Measurements from ENCODE around the gene TPCN2. TPM values are rescaled to one million over a fixed set of nuclear protein-coding genes. Genes with fewer than 3 reads are reported as not detected.

TPCN2 gene
- total and polyA plus RNA-seq, 2 donors, result 14.0 to 14.4 TPM

DNA sequence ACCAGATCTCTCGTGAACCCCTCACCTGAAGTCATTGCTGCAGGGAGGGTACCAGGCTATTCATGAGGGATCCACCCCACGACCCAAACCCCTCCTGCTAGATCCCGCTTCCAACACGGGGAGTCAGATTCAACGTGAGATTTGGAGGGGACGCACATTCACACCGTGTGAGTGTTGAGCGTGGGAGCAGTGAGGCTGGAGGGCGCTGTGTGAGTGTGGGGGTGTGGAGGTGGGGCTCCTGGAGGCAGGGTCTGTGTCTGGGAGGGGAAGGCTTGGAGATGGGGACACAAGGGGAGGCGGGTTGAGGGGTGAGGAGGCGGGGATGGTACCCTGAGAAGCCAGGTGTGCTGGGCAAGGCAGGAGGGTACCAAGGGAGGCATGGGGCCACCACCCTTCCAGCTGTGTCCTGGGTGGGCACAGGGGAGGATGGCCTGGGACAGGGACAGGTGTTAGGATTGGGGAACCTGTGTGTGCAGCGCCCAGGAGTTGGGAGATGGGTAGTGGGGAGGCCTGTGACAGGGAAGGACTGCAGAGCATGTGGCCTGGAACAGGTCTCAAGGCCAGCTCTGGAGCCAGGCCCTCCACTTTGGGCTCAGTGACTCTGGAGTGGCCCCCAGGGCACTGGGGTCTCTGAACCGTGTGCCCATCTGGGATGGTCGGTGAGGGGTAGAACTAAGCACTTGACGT lies 13.6 kb downstream of the TPCN2 start:
- H3K36me3 ChIP-seq (ENCODE audit: insufficient read depth), result no peaks in the 10 kb centered on the region
- WGBS, result 92% methylated on average over 15 of the region's 15 CpGs
- no peaks in the 10 kb centered on the region for H3K4me1 ChIP-seq (ENCODE audit: insufficient read depth)
- DNase-seq (ENCODE audit: extremely low spot score), result no peak
- H3K4me3 ChIP-seq (ENCODE audit: low read depth, low read length), result no peak overlapping the region
- no peak overlapping the region for H3K27ac ChIP-seq (ENCODE audit: low read depth)

DNA sequence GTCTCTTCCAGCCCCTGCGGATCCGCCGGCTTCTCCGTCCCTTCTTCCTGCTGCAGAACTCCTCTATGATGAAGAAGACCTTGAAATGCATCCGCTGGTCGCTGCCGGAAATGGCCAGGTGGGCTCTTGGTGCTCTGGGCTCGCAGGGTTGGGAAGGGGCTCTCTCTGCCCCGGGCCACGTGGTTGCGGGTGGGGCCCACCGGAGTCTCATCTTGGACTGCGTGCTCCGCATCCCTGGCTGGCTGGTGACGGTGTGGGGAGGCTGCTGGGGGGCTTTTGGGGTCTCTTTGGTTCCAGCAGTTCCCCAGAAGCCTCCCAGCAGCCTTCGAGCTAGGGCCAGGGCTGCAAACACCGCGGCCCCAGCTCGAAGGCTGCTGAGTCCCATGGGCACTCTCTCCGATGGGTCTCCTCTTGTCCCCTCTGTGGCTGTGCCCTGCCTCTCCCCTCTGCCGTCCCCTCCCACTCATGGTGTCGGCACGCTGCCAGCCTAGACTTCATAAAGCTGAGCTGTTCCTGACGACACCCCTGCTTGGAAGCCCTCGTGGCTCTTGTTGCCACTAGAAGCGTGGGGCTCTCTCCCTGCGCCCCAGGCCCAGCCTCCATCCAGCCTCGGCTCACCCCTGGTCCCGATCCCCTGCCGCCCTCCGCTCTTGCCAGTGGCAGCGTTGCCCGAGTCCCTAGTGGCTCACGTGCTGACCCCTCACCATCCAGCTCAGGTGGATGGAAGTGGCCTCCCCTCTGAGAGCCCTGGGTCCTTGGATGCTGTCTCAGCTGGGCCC lies 14.3 kb downstream of the TPCN2 start:
- no peak overlapping the region for H3K4me3 ChIP-seq (ENCODE audit: low read depth, low read length)
- no peaks in the 10 kb centered on the region for H3K4me1 ChIP-seq (ENCODE audit: insufficient read depth)
- DNase-seq (ENCODE audit: extremely low spot score), result no peak
- H3K27ac ChIP-seq (ENCODE audit: low read depth), result no peak overlapping the region
- no peaks in the 10 kb centered on the region for H3K36me3 ChIP-seq (ENCODE audit: insufficient read depth)
- 92% methylated on average over 34 of the region's 34 CpGs for WGBS

- no peaks in the 10 kb centered on the region for H3K36me3 ChIP-seq (ENCODE audit: insufficient read depth)
- WGBS, result 88% methylated on average over 14 of the region's 14 CpGs
- no peaks in the 10 kb centered on the region for H3K4me1 ChIP-seq (ENCODE audit: insufficient read depth)
- no peak overlapping the region for H3K27ac ChIP-seq (ENCODE audit: low read depth)
- no peak overlapping the region for H3K4me3 ChIP-seq (ENCODE audit: low read depth, low read length)
- DNase-seq (ENCODE audit: extremely low spot score), result no peak
Observed at GRCh38 chr11:69063652-69064260, 15.0 kb downstream of the TPCN2 start.

DNA sequence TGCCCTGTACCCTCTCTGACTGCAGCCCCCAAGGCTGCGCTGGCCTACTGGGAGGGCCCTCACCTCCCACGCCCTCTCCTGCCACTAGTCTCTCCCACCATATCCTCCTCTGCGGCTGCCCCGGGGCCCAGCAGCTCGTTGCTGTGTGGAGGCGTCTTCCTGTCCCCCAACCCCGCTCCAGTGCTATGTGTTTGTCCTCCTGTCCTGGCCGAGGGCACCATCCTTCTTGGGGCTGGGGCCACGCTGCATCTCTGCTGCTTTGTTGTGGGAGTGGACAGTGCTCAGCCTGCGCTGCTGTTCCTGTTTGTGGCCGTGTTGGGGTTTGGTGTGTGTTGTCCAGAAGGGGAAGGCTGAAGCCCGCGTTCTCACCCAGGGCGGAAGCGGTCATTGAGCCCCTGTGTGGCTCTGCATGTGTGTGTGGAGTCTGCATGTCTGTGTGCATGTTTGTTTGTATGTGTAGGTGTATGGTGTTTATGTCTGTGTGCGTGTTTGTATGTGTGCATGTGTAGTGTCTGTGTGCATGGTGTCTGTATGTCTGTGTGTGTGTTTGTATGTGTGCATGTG lies 15.7 kb downstream of the TPCN2 start:
- H3K4me1 ChIP-seq (ENCODE audit: insufficient read depth), result no peaks in the 10 kb centered on the region
- no peak for DNase-seq (ENCODE audit: extremely low spot score)
- 82% methylated on average over 16 of the region's 16 CpGs for WGBS
- no peaks in the 10 kb centered on the region for H3K36me3 ChIP-seq (ENCODE audit: insufficient read depth)
- H3K27ac ChIP-seq (ENCODE audit: low read depth), result no peak overlapping the region
- H3K4me3 ChIP-seq (ENCODE audit: low read depth, low read length), result no peak overlapping the region

- no peak for DNase-seq (ENCODE audit: extremely low spot score)
- Histone ChIP-seq H3K4me3 (ENCODE audit: low read depth, low read length) (no peak overlapping the region), H3K27ac (ENCODE audit: low read depth) (no peak overlapping the region), H3K4me1 (ENCODE audit: insufficient read depth) (no peaks in the 10 kb centered on the region), H3K36me3 (ENCODE audit: insufficient read depth) (no peaks in the 10 kb centered on the region)
- WGBS, result 66% methylated on average over 19 of the region's 19 CpGs
Observed at GRCh38 chr11:69065147-69065710, 16.5 kb downstream of the TPCN2 start.

GRCh38 chr11:69066122-69067112 lies 17.7 kb downstream of the TPCN2 start:
- Histone ChIP-seq H3K36me3 (ENCODE audit: insufficient read depth) (peaks cover 1% of the 10 kb centered on the region), H3K4me1 (ENCODE audit: insufficient read depth) (no peaks in the 10 kb centered on the region), H3K4me3 (ENCODE audit: low read depth, low read length) (no peak overlapping the region), H3K27ac (ENCODE audit: low read depth) (no peak overlapping the region)
- 77% methylated on average over 30 of the region's 30 CpGs for WGBS
- no peak for DNase-seq (ENCODE audit: extremely low spot score)

- Histone ChIP-seq H3K27ac (ENCODE audit: low read depth) (no peak overlapping the region), H3K4me1 (ENCODE audit: insufficient read depth) (no peaks in the 10 kb centered on the region), H3K36me3 (ENCODE audit: insufficient read depth) (peaks cover 2% of the 10 kb centered on the region), H3K4me3 (ENCODE audit: low read depth, low read length) (no peak overlapping the region)
- WGBS, result 91% methylated on average over 13 of the region's 13 CpGs
- DNase-seq (ENCODE audit: extremely low spot score), result no peak
Observed at GRCh38 chr11:69067200-69067599, 18.5 kb downstream of the TPCN2 start.

- H3K27ac ChIP-seq (ENCODE audit: low read depth), result no peak overlapping the region
- DNase-seq (ENCODE audit: extremely low spot score), result no peak
- WGBS, result 90% methylated on average over 23 of the region's 23 CpGs
- no peaks in the 10 kb centered on the region for H3K4me1 ChIP-seq (ENCODE audit: insufficient read depth)
- no peak overlapping the region for H3K4me3 ChIP-seq (ENCODE audit: low read depth, low read length)
- H3K36me3 ChIP-seq (ENCODE audit: insufficient read depth), result peaks cover 2% of the 10 kb centered on the region
Observed at GRCh38 chr11:69071086-69071800, 22.5 kb downstream of the TPCN2 start.

DNA sequence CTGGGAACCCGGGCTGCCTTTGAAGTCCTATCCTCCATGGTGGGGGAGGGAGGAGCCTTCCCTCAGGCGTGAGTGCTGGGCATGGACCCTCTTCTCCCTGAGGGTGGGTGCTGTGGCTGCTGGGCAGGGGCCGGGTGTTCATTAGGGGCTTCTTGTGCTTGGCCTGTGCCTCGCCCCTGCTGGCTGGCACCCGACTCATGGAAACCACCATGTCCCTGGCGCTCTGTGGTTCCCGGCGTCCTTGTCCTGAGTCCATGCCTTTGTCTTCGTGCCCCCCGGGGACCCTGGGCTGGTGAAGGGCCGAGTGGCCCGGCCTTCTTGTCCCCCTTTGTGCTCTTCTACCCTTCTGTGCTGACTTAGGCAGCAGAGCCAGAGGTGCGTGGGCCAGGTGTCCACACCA lies 23.2 kb downstream of the TPCN2 start:
- DNase-seq (ENCODE audit: extremely low spot score), result no peak
- WGBS, result 92% methylated on average over 13 of the region's 13 CpGs
- no peaks in the 10 kb centered on the region for H3K4me1 ChIP-seq (ENCODE audit: insufficient read depth)
- no peak overlapping the region for H3K27ac ChIP-seq (ENCODE audit: low read depth)
- H3K4me3 ChIP-seq (ENCODE audit: low read depth, low read length), result no peak overlapping the region
- peaks cover 2% of the 10 kb centered on the region for H3K36me3 ChIP-seq (ENCODE audit: insufficient read depth)

DNA sequence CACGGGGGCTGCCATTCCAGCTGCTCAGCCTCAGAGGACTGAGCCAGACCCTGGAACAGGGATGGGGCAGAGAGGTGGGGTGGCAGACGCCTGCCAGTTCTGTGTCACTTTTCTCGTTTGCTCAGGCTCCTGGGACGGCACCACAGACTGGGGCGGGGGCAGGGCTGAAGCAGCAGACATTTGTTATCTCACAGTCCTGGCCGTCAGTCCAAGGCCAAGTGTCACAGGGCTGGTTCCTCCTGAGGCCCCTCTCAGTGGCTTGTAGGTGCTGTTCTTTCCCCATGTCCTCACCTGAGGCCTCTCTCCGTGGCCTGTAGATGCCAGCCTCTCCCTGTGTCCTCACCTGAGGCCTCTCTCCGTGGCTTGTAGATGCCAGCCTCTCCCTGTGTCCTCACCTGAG lies 24.7 kb downstream of the TPCN2 start:
- Histone ChIP-seq H3K36me3 (ENCODE audit: insufficient read depth) (peaks cover 2% of the 10 kb centered on the region), H3K27ac (ENCODE audit: low read depth) (no peak overlapping the region), H3K4me3 (ENCODE audit: low read depth, low read length) (no peak overlapping the region), H3K4me1 (ENCODE audit: insufficient read depth) (no peaks in the 10 kb centered on the region)
- WGBS, result 82% methylated on average over 8 of the region's 8 CpGs
- no peak for DNase-seq (ENCODE audit: extremely low spot score)

DNA sequence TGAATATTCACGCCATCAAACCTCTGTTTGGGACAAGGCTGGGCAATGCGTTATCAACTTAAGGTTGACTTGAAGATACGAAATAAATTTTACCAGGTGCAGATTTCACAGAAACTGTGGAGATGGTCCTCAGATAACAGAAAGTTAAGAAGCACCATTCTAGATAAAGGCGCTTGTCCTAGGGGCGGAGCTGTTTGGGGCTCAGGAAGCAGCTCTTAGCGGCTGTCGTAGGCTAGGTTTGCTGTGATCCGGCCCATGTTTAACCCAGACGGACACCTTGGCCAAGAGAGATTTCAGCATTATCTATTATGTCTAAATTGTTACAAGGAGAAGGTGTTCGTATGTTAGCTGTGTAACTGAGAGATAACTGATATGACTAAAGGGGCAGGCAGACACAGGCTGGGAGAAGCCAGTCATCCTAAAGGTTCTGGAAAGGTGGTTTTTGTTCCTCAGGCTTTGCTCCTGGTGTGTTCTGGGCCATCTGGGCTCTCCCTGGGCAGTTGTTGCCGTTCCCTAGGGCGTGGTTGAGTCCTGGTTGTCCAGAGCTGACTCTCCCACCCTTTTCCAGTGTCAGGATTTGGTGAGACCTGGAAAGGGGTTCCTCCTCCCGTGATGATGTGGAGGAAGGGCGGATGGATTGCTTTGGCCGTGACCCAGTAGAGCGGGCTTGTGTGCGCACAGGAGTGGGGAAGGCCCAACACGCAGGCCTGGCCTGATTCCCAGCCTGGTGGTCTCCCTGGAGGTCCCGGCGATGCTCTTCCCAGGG lies 25.8 kb downstream of the TPCN2 start:
- no peak for DNase-seq (ENCODE audit: extremely low spot score)
- no peaks in the 10 kb centered on the region for H3K4me1 ChIP-seq (ENCODE audit: insufficient read depth)
- H3K4me3 ChIP-seq (ENCODE audit: low read depth, low read length), result no peak overlapping the region
- no peak overlapping the region for H3K27ac ChIP-seq (ENCODE audit: low read depth)
- 89% methylated on average over 20 of the region's 20 CpGs for WGBS
- H3K36me3 ChIP-seq (ENCODE audit: insufficient read depth), result peaks cover 2% of the 10 kb centered on the region

Data from urinary bladder (tissue), 4 donors.